ENCODE results near the gene MVB12B.

The MVB12B gene

DNA sequence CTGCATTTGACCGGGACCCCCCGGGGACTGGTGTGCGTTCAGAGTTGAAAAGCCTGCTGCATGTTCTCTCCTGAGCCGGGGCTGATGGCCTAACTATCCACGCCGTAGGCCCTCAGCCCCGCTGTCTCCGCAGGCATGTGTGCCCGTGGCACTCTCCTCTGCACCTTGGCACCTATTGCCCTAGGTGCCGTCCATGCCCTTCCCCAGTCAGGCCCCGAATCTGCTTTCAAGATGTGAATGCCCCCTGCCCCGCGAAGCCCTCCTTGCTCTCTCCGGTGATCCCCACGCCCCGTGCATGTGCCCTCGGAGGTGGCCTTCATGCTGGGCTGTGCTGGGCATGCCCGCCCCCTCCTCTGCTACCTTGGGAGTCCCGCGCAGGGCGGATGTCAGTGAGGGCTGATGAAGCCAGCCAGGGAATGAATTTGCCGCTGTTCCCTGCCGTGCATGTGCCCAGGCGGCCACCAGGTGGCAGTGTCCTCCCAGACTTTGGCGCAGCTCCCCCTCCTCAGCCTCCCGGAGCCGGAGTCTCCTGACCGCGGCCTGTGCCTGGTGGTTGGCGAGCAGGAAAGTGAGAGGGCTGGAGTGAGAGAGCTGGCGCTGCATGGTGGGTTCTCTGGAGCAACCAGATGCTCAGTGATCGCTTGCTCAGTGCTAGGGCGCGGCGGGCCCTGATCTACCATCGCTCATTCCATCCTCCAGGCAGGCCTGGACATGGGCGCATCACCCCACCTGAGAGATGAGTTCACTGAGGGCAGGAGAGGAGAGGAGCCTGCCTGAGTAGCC, 174.2 kb downstream of the MVB12B start:
- intact Hi-C loops (cut with micrococcal nuclease): no loop called here
- Mint-ChIP-seq H3K4me1 (ENCODE audit: low read depth) (peaks cover 49% of the 10 kb centered on the region), H3K27ac (peak overlapping the region; percentile 29), H3K27me3 (peaks cover 21% of the 10 kb centered on the region), H3K4me3 (no peak overlapping the region), H3K9me3 (no peaks in the 10 kb centered on the region), H3K36me3 (ENCODE audit: low read depth) (peaks cover 98% of the 10 kb centered on the region)

DNA sequence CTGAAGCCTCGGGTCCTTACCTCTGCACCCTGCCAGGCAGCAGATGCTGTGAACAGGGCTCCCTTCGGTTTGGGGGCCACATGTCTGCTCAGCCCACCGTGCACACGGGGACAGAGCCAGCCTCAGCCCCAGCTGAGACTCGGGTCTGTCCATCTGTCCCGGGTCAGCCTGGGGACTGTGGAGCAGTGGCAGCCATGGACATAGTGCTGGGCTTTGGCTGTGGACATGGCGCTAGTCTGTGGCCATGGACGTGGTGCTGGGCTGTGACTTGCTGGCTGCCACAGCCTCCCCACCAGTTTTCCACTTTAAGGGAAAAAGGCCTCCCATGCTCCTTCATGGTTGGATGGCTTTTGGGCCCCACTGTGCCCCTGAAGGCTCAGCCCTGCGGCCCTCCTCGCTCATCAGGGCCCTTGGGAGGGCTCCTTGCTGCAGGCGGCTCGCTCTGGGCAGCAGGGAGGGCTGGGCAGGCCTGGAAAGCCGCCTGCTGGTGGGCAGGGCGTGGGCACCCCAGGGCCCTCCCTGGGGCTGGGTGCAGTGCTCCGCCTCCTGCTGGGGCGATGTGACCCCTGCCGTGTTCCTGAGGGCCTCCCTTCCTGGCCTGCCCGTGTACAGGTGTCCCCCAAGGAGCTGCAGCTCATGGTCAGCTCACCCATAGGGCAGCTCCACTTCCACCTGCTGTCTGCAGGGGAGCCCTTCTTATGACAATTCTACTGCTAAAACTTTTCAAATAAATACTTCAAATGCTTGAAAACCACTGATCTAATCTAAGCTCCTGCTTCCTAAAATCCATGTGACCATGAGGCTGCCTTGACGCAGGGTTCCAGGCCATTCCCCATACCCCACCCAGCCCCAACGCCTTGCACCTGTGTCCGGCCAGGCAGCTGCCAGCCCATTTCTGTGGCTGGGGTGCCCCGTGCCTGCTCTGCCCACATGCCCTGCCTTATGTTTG, 175.0 kb downstream of the MVB12B start:
- intact Hi-C loops (cut with micrococcal nuclease): no loop called here
- no peak overlapping the region for H3K27ac Mint-ChIP-seq

DNA sequence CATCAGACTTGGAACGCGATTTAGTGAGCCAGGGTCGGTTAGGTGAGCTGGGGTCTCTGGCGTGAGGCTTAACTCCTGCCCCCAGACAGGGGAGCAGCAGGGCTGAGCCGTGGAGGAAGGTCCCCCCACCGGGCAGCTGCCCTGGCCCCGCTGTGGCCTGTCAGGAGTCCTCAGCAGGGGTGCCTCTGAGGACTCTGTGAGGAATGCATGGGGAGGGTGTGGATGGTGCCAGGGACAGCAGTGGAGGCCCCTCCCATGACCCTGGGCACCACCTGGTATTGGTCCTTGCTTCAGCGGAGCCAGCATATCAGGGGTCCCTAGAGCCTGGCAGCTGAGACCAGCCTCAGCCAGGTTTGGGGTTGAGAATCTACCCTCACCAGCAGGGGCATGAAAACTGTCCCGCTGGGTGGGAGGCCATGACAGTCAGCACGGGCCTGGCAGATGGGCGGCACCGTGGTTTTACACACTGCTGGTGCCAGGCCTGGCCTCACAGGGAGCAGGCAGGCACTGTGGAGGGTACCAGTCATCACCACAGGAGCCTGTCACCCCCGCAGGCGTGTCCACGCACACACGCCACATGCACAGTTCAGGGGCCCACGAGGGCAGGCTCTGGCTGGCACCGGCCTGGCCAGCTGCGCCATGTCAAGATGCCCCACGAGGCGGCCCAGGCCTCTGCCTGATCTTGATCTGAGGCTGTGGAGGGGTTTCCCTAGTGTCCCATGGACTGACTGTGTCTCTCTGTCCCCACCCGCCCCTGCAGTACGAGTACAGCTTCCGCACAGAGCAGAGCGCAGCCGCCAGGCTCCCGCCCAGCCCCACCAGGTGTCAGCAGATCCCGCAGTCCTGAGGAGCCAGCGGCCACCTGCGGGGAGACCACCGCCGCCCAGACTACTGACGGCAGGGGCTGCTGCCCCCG, 176.0 kb downstream of the MVB12B start:
- Mint-ChIP-seq H3K27ac (no peak overlapping the region), H3K36me3 (ENCODE audit: low read depth) (peaks cover 88% of the 10 kb centered on the region), H3K9me3 (no peaks in the 10 kb centered on the region), H3K4me1 (ENCODE audit: low read depth) (peaks cover 35% of the 10 kb centered on the region), H3K27me3 (peaks cover 16% of the 10 kb centered on the region), H3K4me3 (no peak overlapping the region)
- intact Hi-C loops (cut with micrococcal nuclease): no loop called here

More for the DNA sequence above, 175.0 kb downstream of the MVB12B start:
- peaks cover 46% of the 10 kb centered on the region for H3K4me1 Mint-ChIP-seq (ENCODE audit: low read depth)
- H3K27me3 Mint-ChIP-seq: peaks cover 19% of the 10 kb centered on the region
- H3K4me3 Mint-ChIP-seq: no peak overlapping the region
- H3K36me3 Mint-ChIP-seq (ENCODE audit: low read depth): peaks cover 97% of the 10 kb centered on the region
- H3K9me3 Mint-ChIP-seq: no peaks in the 10 kb centered on the region

DNA sequence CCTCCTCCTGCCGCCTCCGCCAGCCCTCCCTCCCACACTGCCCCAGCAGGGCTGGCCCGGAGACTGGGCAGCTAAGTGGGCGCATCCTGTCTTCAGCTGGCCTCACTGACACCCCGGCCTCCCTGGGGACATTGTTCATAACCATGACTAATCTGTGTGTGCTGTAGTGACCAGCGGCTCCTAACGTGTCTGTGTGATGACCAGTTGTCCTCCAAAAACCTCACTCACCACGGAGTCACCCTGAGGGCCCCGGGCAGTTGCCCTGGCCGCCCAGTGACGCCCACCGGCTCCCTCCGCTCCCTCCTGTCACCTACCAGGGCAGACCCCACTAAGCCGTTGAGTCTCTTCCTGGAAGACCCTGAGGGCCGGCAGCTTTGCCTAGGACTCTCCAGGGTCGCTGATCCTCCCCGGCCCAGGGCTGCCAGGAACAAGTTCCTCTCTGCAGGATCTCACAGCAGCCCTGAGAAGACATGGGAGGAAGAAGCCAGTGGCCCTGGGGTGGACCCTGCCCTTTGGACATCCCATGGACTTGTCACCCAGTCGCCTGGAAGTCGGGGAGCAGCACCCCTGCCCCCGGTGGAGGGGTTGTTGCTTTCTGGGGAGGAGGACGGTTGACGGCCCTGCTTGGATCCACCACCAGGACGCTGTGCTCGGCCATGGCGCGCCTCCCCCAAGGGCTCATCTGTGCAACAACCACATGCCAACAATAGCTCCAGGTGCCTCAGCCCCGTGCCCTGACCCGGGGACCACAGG, 176.9 kb downstream of the MVB12B start:
- peaks cover 79% of the 10 kb centered on the region for H3K36me3 Mint-ChIP-seq (ENCODE audit: low read depth)
- H3K27me3 Mint-ChIP-seq: peaks cover 16% of the 10 kb centered on the region
- no peak overlapping the region for H3K4me3 Mint-ChIP-seq
- intact Hi-C loops (cut with micrococcal nuclease): no loop called here
- no peak overlapping the region for H3K27ac Mint-ChIP-seq
- H3K9me3 Mint-ChIP-seq: no peaks in the 10 kb centered on the region
- peaks cover 27% of the 10 kb centered on the region for H3K4me1 Mint-ChIP-seq (ENCODE audit: low read depth)

DNA sequence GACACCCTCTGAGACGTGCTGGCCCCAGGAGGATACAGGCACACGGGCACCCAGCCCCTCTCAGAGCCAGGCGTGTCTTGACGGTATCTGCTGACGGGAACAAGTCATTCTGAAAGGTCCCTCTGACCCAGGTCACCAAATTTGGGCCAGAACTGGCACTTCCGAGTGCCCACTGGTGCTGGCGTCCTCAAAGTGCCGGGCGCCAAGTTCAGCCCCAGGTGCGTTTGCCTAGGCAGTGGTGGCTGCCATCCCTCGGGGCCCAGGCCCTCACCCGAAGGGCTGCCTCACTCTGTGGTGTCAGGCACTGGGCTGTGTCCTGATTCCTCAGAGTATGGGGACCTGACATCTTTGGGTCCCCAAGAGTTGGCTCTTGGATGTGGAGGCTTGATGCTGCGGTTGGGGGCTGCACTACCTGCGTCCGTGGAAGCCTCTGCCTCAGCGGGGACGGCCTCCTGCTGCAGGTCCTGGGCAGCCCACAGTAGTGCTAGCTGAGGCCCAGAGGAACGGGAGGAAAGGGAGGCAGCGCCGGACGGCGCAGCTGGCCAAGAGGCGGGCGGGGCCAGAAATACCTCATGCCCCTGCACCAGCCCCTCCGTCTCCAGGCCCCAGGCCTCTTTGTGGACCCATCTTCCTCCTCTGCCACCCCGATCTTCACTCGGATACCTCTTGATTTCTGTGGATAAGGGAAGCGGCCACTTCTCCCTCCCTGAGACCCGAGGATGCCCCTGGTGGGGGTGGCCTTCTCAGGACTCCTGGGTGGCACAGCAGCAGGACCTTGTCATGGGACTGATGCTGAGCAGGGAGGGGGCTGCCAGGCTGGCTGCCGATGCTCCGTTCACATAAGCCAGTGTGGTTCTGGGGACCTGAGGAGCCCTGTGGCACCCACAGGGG, 177.7 kb downstream of the MVB12B start:
- Mint-ChIP-seq H3K27me3 (peaks cover 15% of the 10 kb centered on the region), H3K36me3 (ENCODE audit: low read depth) (peaks cover 71% of the 10 kb centered on the region), H3K27ac (no peak overlapping the region), H3K4me3 (no peak overlapping the region), H3K4me1 (ENCODE audit: low read depth) (peaks cover 20% of the 10 kb centered on the region), H3K9me3 (no peaks in the 10 kb centered on the region)
- intact Hi-C loops (cut with micrococcal nuclease): no loop called here

DNA sequence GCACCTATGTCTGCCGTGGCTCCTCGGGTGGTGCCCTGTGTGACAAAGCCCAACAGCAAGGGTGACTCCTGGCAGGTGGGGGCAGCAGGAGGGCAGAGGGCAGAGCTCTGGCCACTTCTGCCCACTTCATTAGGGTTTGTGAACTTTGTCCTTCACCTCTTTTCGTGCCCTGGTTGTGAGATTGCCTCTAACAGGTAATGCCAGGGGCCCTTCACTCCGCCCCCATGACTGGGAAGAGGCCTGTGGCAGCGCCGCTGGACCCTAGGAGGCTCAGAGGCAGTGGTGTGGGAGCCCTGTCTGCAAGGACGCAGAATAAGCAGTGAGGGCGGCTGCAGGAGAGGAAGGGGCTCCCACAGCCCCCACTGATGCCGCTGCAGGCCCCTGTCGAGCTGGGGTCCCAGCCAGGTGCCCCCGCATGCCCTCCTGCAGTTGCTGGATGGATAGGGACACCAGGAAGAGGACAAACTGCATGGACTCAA, 178.4 kb downstream of the MVB12B start:
- Mint-ChIP-seq H3K27ac (no peak overlapping the region), H3K4me3 (no peak overlapping the region), H3K27me3 (peaks cover 9% of the 10 kb centered on the region), H3K36me3 (ENCODE audit: low read depth) (peaks cover 64% of the 10 kb centered on the region), H3K9me3 (no peaks in the 10 kb centered on the region), H3K4me1 (ENCODE audit: low read depth) (peaks cover 13% of the 10 kb centered on the region)
- intact Hi-C loops (cut with micrococcal nuclease): no loop called here

DNA sequence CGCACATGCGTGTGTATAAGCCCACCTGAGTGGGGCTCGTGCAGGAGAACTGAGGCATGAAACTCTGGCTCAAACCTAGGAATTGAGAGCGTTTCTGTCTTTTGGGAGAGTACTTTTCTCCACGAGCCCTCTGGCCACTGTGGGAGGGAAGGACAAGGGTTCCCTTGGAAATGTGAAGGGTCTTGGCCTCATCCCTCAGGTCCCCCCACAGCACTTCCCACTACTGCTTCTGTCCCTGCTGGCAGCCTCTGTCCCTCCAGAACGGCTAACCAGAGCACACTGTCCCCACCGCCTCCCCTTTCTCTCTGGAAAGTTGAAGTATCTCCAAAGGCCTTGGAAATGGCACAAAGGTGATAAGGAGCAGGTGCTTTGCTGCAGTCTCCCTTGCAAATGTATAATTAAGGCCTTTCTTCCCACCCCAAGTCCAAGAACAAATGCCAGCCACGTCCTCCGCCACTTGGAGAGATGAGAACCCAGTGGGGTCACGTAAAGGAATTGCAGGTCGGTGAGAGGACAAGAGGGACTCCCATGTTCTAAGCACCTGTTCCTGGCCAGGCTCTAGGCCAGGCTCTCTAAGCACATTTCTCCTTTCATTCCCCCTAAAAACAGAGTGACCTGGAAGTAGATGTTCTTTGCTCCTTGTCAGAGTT, 179.2 kb downstream of the MVB12B start:
- no peak overlapping the region for H3K27ac Mint-ChIP-seq

DNA sequence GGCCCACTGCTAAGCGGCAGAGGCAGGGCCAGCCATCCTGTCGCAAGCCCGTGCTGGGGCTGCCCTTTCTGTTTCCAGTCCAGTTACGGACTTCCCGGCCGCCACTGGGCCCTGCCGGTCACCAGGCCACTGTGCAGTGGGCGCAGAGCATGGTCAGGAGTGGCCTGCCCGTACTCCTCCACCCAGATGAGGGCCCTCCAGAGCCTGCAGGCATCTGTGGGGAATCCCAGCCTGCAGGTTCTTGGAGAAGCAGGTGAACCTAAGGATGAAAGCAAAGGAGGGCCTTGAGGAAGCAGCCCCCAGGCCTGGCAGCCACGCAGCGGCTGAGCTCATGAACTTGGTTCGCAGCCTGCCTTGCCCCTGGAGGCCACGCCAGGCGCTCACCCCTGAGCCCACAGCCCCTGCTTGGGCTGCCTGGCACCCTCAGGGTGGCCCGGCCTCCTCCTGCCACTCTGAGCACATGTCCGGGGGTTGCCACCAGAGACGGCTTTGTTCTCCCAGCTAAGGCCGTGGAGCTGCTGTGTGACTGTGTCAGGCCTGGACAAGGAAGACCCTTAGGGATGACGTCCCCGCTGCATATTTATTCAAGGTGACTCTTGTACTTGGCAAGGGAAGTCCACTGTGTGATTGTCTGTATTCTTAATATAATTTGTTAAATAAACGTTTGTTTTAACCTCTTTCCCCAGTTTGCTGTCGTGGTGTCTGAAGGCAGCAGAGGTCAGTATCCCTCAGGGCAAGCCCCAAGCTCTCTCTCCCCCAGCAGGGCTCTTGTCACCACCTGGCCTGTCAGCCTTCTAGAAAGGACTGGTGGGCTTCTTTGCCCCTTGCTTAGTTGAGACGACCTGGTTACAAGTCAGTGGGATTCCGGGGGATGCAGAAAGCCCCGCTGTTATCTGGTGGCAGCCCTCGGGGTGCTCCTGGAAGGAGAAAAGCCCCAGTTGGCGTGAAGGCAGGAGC, 180.0 kb downstream of the MVB12B start:
- H3K9me3 Mint-ChIP-seq: no peaks in the 10 kb centered on the region
- H3K4me1 Mint-ChIP-seq (ENCODE audit: low read depth): peaks cover 6% of the 10 kb centered on the region
- H3K27ac Mint-ChIP-seq: no peak overlapping the region
- intact Hi-C loops (cut with micrococcal nuclease): no loop called here
- peaks cover 49% of the 10 kb centered on the region for H3K36me3 Mint-ChIP-seq (ENCODE audit: low read depth)
- no peak overlapping the region for H3K4me3 Mint-ChIP-seq
- H3K27me3 Mint-ChIP-seq: no peaks in the 10 kb centered on the region

More for the DNA sequence above, 179.2 kb downstream of the MVB12B start:
- Mint-ChIP-seq H3K36me3 (ENCODE audit: low read depth) (peaks cover 56% of the 10 kb centered on the region), H3K27me3 (peaks cover 1% of the 10 kb centered on the region), H3K9me3 (no peaks in the 10 kb centered on the region), H3K4me3 (no peak overlapping the region), H3K4me1 (ENCODE audit: low read depth) (peaks cover 5% of the 10 kb centered on the region)
- intact Hi-C loops (cut with micrococcal nuclease): no loop called here

DNA sequence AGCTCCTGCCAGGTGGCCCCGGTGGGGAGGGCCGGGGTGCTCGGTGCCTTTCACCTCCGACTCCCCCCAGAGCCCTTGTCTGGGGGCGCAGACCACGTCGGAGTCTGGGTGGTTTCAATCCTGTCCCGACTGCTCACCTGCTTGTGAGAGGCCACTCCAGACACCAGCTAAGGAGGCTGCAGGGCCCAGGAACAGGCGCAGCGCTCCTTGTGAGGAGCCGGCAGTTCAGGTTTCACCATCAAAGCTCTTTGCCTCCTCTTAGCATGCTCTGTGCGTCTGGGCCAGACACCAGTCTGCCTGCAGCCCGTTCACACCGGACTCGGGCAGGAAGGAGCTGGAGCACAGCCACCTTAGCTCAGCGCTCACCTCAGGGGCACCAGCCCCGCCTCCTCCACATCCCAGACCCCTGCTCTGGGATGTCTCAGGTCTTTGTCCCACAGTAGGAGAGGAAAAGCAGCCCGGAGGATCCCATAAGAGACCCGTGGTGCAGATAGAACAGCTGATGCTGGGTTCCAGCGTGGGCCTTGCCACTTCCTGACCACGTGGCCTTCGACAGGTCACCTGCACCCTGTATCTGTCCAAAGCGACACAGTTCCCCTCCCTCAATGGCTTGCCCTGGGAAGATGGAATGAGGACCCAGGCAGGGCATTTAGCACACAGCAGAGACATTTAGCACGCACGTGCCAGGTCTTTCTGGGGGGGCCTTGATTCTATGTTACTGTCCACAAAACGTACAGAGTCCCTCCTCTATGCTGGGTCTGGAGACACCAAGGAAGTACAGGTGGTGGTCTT, 180.9 kb downstream of the MVB12B start:
- no peaks in the 10 kb centered on the region for H3K27me3 Mint-ChIP-seq
- no peak overlapping the region for H3K4me3 Mint-ChIP-seq
- no peak overlapping the region for H3K27ac Mint-ChIP-seq
- no peaks in the 10 kb centered on the region for H3K9me3 Mint-ChIP-seq
- intact Hi-C loops (cut with micrococcal nuclease): no loop called here
- H3K4me1 Mint-ChIP-seq (ENCODE audit: low read depth): peaks cover 9% of the 10 kb centered on the region
- H3K36me3 Mint-ChIP-seq (ENCODE audit: low read depth): peaks cover 41% of the 10 kb centered on the region

DNA sequence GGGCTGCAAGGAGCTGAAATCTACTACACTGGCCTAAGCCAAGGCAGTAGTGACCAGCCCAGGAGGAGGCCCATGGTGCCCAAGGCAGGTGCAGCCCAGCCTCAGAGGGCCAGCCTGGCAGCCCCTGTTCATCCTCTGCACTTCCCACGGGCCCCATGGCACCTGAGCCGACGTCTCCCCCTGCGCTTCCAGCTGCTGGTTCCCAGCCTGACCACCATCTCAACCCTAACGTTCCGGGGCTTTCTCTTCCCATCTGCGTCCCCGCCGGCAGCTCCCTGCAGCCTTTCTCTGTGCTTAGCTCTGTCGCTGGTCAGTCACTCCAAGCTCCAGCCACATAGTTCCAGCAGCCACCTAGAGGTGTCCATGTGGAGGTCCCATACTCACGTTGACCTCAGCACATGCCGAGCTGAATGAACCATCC, 181.6 kb downstream of the MVB12B start:
- H3K4me1 Mint-ChIP-seq (ENCODE audit: low read depth): peaks cover 12% of the 10 kb centered on the region
- intact Hi-C loops (cut with micrococcal nuclease): no loop called here
- H3K27ac Mint-ChIP-seq: no peak overlapping the region
- peaks cover 34% of the 10 kb centered on the region for H3K36me3 Mint-ChIP-seq (ENCODE audit: low read depth)
- H3K4me3 Mint-ChIP-seq: no peak overlapping the region
- H3K9me3 Mint-ChIP-seq: no peaks in the 10 kb centered on the region
- H3K27me3 Mint-ChIP-seq: no peaks in the 10 kb centered on the region
